ENCODE results near the gene ABHD15. TPM values are rescaled to one million over a fixed set of nuclear protein-coding genes. Genes with fewer than 3 reads are reported as not detected.

ABHD15 gene
- total and polyA plus RNA-seq, 2 donors from 2014 or later, result 8.9 to 9.8 TPM

DNA sequence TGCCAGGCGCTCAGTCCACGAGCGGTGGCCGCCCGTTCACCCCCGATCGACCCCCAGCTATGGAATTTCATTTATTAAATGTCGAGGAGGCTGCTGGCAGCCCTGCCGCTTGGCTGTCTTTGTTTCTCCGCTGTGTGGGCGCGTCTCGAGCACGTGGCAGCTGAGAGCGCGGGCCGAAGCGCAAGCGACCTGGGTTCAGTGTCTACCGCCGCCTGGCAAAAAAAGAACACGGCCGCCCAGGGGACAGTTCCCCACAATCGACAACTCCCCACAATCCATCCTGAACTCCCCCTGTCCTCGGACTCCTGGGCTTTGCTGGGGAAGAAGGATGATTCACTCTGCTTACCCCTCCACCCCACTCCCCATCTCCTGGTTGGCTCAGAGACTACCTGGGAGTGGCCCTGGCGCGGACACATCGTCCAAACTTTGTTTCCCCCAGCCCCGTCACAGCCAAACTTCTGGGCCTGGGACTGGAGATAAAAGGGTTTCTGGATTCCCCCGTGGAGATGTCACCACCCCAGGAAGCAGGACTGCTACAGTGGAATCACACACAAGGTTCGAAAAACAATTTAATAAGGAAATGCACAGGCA is 24.4 kb upstream of the ABHD15 start:
- H3K9ac ChIP-seq (ENCODE audit: low read length in 3 of 3), result no peak overlapping the region

GRCh38 chr17:29590411-29591145 is 23.7 kb upstream of the ABHD15 start:
- Histone ChIP-seq H3K36me3 (ENCODE audit: control insufficient read depth in 2 of 3, insufficient read depth in 3 of 3, low read length in 3 of 3) (no peaks in the 10 kb centered on the region), H3K9ac (ENCODE audit: low read length in 3 of 3) (peak overlapping the region in 1 of 3 donors; percentile 4), H3K9me3 (ENCODE audit: control insufficient read depth in 2 of 3, insufficient read depth in 1 of 3, low read length in 3 of 3) (no peaks in the 10 kb centered on the region), H3K4me3 (ENCODE audit: low read length in 3 of 3) (peak overlapping the region in 1 of 3 donors; percentile 76), H3K27me3 (ENCODE audit: control insufficient read depth, insufficient read depth, low read length) (no peaks in the 10 kb centered on the region), H3K27ac (ENCODE audit: low read depth in 2 of 2, low read length in 2 of 2) (peak overlapping the region; percentile 51 to 53), H3K4me1 (ENCODE audit: control insufficient read depth in 2 of 3, insufficient read depth in 2 of 3, low read depth in 1 of 3, low read length in 3 of 3) (peaks cover 0 to 53% (median 27%) of the 10 kb centered on the region in 3 donors)
- FAIRE-seq (no peak), DNase-seq (peak in 1 of 5 donors; percentile 81)
- TF ChIP-seq, protein P1, sequence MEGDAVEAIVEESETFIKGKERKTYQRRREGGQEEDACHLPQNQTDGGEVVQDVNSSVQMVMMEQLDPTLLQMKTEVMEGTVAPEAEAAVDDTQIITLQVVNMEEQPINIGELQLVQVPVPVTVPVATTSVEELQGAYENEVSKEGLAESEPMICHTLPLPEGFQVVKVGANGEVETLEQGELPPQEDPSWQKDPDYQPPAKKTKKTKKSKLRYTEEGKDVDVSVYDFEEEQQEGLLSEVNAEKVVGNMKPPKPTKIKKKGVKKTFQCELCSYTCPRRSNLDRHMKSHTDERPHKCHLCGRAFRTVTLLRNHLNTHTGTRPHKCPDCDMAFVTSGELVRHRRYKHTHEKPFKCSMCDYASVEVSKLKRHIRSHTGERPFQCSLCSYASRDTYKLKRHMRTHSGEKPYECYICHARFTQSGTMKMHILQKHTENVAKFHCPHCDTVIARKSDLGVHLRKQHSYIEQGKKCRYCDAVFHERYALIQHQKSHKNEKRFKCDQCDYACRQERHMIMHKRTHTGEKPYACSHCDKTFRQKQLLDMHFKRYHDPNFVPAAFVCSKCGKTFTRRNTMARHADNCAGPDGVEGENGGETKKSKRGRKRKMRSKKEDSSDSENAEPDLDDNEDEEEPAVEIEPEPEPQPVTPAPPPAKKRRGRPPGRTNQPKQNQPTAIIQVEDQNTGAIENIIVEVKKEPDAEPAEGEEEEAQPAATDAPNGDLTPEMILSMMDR (IDR thresholded peaks at IDR 0.05; ENCODE audit: borderline replicate concordance, extremely low read depth, insufficient read depth), result no peak
- intact Hi-C loops (cut with DNase I), result no loop called here

More for the DNA sequence above, 24.4 kb upstream of the ABHD15 start:
- peaks cover 0 to 53% (median 27%) of the 10 kb centered on the region in 3 donors for H3K4me1 ChIP-seq (ENCODE audit: control insufficient read depth in 2 of 3, insufficient read depth in 2 of 3, low read depth in 1 of 3, low read length in 3 of 3)
- no peaks in the 10 kb centered on the region for H3K9me3 ChIP-seq (ENCODE audit: control insufficient read depth in 2 of 3, insufficient read depth in 1 of 3, low read length in 3 of 3)
- intact Hi-C loops (cut with DNase I), result no loop called here
- peak overlapping the region; percentile 9 to 57 (median 41) for H3K4me3 ChIP-seq (ENCODE audit: low read length in 3 of 3)
- FAIRE-seq, result no peak
- H3K36me3 ChIP-seq (ENCODE audit: control insufficient read depth in 2 of 3, insufficient read depth in 3 of 3, low read length in 3 of 3), result no peaks in the 10 kb centered on the region
- H3K27me3 ChIP-seq (ENCODE audit: control insufficient read depth, insufficient read depth, low read length), result no peaks in the 10 kb centered on the region
- peak in 3 of 5 donors; percentile 61 to 87 (median 69) for DNase-seq
- TF ChIP-seq, protein P1 (IDR thresholded peaks at IDR 0.05; ENCODE audit: borderline replicate concordance, extremely low read depth, insufficient read depth), result no peak
- peak overlapping the region in 1 of 2 donors; percentile 53 for H3K27ac ChIP-seq (ENCODE audit: low read depth in 2 of 2, low read length in 2 of 2)

GRCh38 chr17:29589524-29590410 is 22.9 kb upstream of the ABHD15 start, which contains the start of gene GIT1:
Gene GIT1, minus strand, starts transcription at chr17:29589648. Its CDS starts 270 bp downstream, at chr17:29589378.
- intact Hi-C loops (cut with DNase I), result no loop called here

More at GRCh38 chr17:29589524-29590410, 22.9 kb upstream of the ABHD15 start, which contains the start of gene GIT1:
- Histone ChIP-seq H3K9ac (ENCODE audit: low read length in 3 of 3) (peak within 1 kb of the TSS; percentile 35 to 69 (median 41)), H3K9me3 (ENCODE audit: control insufficient read depth in 2 of 3, insufficient read depth in 1 of 3, low read length in 3 of 3) (no peaks in the 10 kb centered on the region), H3K36me3 (ENCODE audit: control insufficient read depth in 2 of 3, insufficient read depth in 3 of 3, low read length in 3 of 3) (no peaks in the 10 kb centered on the region), H3K27ac (ENCODE audit: low read depth in 2 of 2, low read length in 2 of 2) (peak within 1 kb of the TSS; percentile 67 to 74), H3K4me1 (ENCODE audit: control insufficient read depth in 2 of 3, insufficient read depth in 2 of 3, low read depth in 1 of 3, low read length in 3 of 3) (peaks cover 0 to 57% (median 27%) of the 10 kb centered on the region in 3 donors), H3K27me3 (ENCODE audit: control insufficient read depth, insufficient read depth, low read length) (no peaks in the 10 kb centered on the region), H3K4me3 (ENCODE audit: low read length in 3 of 3) (peak within 1 kb of the TSS; percentile 49 to 79 (median 73))
- TF ChIP-seq, protein P1 (IDR thresholded peaks at IDR 0.05; ENCODE audit: borderline replicate concordance, extremely low read depth, insufficient read depth), result peak; percentile 20
- DNase-seq (peak; percentile 85 to 96 (median 92)), FAIRE-seq (no peak)

Measured in kidney (tissue), 14 donors.